Measurements from ENCODE around the gene HOXC4.
"Not testable (repeated sequence)": the region's sequence is repeated elsewhere in the genome, so short reads cannot be mapped to it uniquely, and the experiment has no call there.

Gene HOXC4

GRCh38 chr12:54058128-54058768 is 4.6 kb downstream of the HOXC4 start:
- no peak for DNase-seq

- DNase-seq: no peak
Observed at GRCh38 chr12:54059668-54060067, 6.0 kb downstream of the HOXC4 start.

- no peak for DNase-seq
Observed at GRCh38 chr12:54060174-54060974, 6.7 kb downstream of the HOXC4 start.

GRCh38 chr12:54060975-54061778 is 7.5 kb downstream of the HOXC4 start:
- DNase-seq: no peak

GRCh38 chr12:54065677-54066076 is 12.0 kb downstream of the HOXC4 start:
- no peak for DNase-seq

- DNase-seq: no peak
Observed at GRCh38 chr12:54066408-54066807, 12.8 kb downstream of the HOXC4 start.

GRCh38 chr12:54068418-54069070 is 14.9 kb downstream of the HOXC4 start:
- DNase-seq: no peak

GRCh38 chr12:54071942-54072341 is 18.3 kb downstream of the HOXC4 start:
- DNase-seq: no peak

- DNase-seq: no peak
Observed at GRCh38 chr12:54074308-54074707, 20.7 kb downstream of the HOXC4 start.

GRCh38 chr12:54075409-54075808 is 21.8 kb downstream of the HOXC4 start:
- no peak for DNase-seq

GRCh38 chr12:54075974-54076373 is 22.3 kb downstream of the HOXC4 start:
- no peak for DNase-seq

GRCh38 chr12:54077843-54078242 is 24.2 kb downstream of the HOXC4 start:
- DNase-seq: not testable (repeated sequence)

GRCh38 chr12:54079115-54079514 is 25.5 kb downstream of the HOXC4 start:
- DNase-seq: not testable (repeated sequence)

GRCh38 chr12:54080008-54080924 is 26.6 kb downstream of the HOXC4 start:
- DNase-seq: not testable (repeated sequence)

- DNase-seq: not testable (repeated sequence)
Observed at GRCh38 chr12:54081053-54081514, 27.4 kb downstream of the HOXC4 start.

GRCh38 chr12:54081581-54082396 is 28.2 kb downstream of the HOXC4 start:
- not testable (repeated sequence) for DNase-seq

GRCh38 chr12:54082397-54082892 is 28.8 kb downstream of the HOXC4 start:
- no peak for DNase-seq

GRCh38 chr12:54088011-54088410 is 34.4 kb downstream of the HOXC4 start:
- DNase-seq: not testable (repeated sequence)

- DNase-seq: not testable (repeated sequence)
Observed at GRCh38 chr12:54089465-54089864, 35.8 kb downstream of the HOXC4 start.

GRCh38 chr12:54090312-54090711 is 36.7 kb downstream of the HOXC4 start:
- peak; percentile 8 to 34 for DNase-seq

- not testable (repeated sequence) for DNase-seq
Observed at GRCh38 chr12:54092943-54093342, 39.3 kb downstream of the HOXC4 start.

Data from NCI-H2081 (cell line).